AG04449 (cell line): ENCODE measurements around the gene PLEKHG4B.

ENCODE experiments used
- CTCF ChIA-PET: fragments of 350-600 bp; formaldehyde crosslinking; extraction: SDS; loops from one replicate; lab custom pipeline; 2021; ENCODE audit warnings: antibody characterized with exemption; lab: Yijun Ruan, JAX
- POLR2A ChIA-PET: fragments of 400-600, 350-600 bp; formaldehyde crosslinking; extraction: SDS; loops from one replicate; lab custom pipeline; 2020; ENCODE audit warnings: antibody characterized with exemption, inconsistent platforms; lab: Yijun Ruan, JAX
- DNase-seq: peaks from one replicate; pipeline ENCODE4 v3.0.0-alpha.2; 2010; ENCODE audit warnings: low read depth, low spot score
- H3K4me3 ChIP-seq: 2 replicates; pipeline ENCODE4 v1.5.1; 2011; ENCODE audit warnings: low read depth, mild to moderate bottlenecking, control low read depth, low read length
- CTCF ChIP-seq: IDR thresholded peaks from one replicate; pipeline ENCODE4 v1.5.1; 2011; ENCODE audit warnings: mild to moderate bottlenecking, moderate library complexity, low read length, control low read depth, inconsistent platforms; ENCODE audit not compliant: insufficient read depth; ENCODE audit errors: missing control alignments

Gene PLEKHG4B

GRCh38 chr5:204966-205670, 113.2 kb downstream of the PLEKHG4B start:
- no peak for TF ChIP-seq CTCF
- DNase-seq: no peak
- CTCF ChIA-PET: interaction anchor here (1.3 kb wide), 1 partner anchor 17 kb away, joined by 7 read pairs; no protein-coding TSS in a partner anchor
- H3K4me3 ChIP-seq: no peak overlapping the region
- POLR2A ChIA-PET: no interaction called here

GRCh38 chr5:206406-206805, 114.4 kb downstream of the PLEKHG4B start:
- ChIA-PET POLR2A (no interaction called here), CTCF (interaction anchor here (1.3 kb wide), 1 partner anchor 18 kb away, joined by 7 read pairs; no protein-coding TSS in a partner anchor)
- DNase-seq: no peak
- no peak overlapping the region for H3K4me3 ChIP-seq
- no peak for TF ChIP-seq CTCF

- no peak overlapping the region for H3K4me3 ChIP-seq
- no peak for TF ChIP-seq CTCF
- ChIA-PET POLR2A (no interaction called here), CTCF (interaction anchor here (0.9 to 1.9 kb wide), 2 partner anchors 13 to 18 kb away, joined by 3 to 11 read pairs; no protein-coding TSS in a partner anchor)
- no peak for DNase-seq
Measured at GRCh38 chr5:206927-207536, 115.1 kb downstream of the PLEKHG4B start.

GRCh38 chr5:207599-207998, 115.6 kb downstream of the PLEKHG4B start:
- ChIA-PET POLR2A (no interaction called here), CTCF (interaction anchor here (0.9 to 1.9 kb wide), 2 partner anchors 14 to 19 kb away, joined by 3 to 11 read pairs; no protein-coding TSS in a partner anchor)
- H3K4me3 ChIP-seq: no peak overlapping the region
- TF ChIP-seq CTCF: no peak
- no peak for DNase-seq

GRCh38 chr5:208449-209114, 116.6 kb downstream of the PLEKHG4B start:
- POLR2A ChIA-PET: no interaction called here
- CTCF ChIA-PET: interaction anchor here (1.9 kb wide), 1 partner anchor 20 kb away, joined by 11 read pairs; no protein-coding TSS in a partner anchor
- no peak for TF ChIP-seq CTCF
- DNase-seq: no peak
- H3K4me3 ChIP-seq: no peak overlapping the region
